Epithelial cell of proximal tubule (primary cell): ENCODE measurements around the gene SPPL2B. TPM values are rescaled to one million over a fixed set of nuclear protein-coding genes. Genes with fewer than 3 reads are reported as not detected.

Source experiments
- DNase-seq: peaks from one replicate; pipeline ENCODE4 v3.0.0-alpha.2; 2011; ENCODE audit warnings: low read depth
- H3K4me3 ChIP-seq: 2 replicates; pipeline ENCODE4 v1.5.1; 2011; ENCODE audit warnings: low read depth, mild to moderate bottlenecking, low read length
- total RNA-seq: library from RNA; depleted of rRNA; stranded (reverse); fragments of >200 nt; gene quantifications from 2 replicates; pipeline ENCODE4 v1.2.3, GENCODE V29; 2015
- TF ChIP-seq, protein P1 (sequence below): conservative IDR thresholded peaks from 2 replicates; pipeline ENCODE4 v1.5.1; 2012; ENCODE audit warnings: low read depth, mild to moderate bottlenecking, low read length

SPPL2B gene
- total RNA-seq, 1 donor from 2014 or later, result 30.6 TPM

DNA sequence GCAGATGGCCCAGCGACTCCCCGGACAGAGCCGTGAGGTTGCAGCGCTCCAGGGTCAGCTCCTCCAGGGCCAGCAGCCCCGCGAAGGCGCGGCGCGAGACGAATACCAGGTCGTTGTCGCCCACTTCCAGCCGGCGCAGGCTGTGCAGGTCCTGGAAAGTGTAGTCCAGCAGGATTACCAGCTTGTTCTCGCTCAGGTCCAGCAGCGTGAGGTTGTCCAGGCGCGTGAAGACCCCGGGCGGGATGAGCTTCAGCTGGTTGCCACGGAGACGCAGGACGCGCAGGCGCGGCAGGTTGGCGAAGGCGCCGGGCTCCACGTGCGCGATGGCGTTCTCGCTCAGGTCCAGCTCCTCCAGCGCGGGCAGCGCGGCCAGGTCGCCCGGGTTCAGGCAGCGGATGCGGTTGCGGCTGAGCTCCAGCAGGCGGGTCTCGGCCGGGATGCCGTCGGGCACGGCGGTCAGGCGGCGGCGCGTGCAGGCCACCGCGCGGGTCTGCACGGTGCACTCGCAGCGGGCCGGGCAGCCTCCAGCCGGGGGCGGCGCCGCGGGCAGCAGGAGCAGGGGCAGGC, 37.2 kb upstream of the SPPL2B start:
- DNase-seq, result no peak
- no peak overlapping the region for H3K4me3 ChIP-seq
- TF ChIP-seq, protein P1, sequence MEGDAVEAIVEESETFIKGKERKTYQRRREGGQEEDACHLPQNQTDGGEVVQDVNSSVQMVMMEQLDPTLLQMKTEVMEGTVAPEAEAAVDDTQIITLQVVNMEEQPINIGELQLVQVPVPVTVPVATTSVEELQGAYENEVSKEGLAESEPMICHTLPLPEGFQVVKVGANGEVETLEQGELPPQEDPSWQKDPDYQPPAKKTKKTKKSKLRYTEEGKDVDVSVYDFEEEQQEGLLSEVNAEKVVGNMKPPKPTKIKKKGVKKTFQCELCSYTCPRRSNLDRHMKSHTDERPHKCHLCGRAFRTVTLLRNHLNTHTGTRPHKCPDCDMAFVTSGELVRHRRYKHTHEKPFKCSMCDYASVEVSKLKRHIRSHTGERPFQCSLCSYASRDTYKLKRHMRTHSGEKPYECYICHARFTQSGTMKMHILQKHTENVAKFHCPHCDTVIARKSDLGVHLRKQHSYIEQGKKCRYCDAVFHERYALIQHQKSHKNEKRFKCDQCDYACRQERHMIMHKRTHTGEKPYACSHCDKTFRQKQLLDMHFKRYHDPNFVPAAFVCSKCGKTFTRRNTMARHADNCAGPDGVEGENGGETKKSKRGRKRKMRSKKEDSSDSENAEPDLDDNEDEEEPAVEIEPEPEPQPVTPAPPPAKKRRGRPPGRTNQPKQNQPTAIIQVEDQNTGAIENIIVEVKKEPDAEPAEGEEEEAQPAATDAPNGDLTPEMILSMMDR, result no peak

DNA sequence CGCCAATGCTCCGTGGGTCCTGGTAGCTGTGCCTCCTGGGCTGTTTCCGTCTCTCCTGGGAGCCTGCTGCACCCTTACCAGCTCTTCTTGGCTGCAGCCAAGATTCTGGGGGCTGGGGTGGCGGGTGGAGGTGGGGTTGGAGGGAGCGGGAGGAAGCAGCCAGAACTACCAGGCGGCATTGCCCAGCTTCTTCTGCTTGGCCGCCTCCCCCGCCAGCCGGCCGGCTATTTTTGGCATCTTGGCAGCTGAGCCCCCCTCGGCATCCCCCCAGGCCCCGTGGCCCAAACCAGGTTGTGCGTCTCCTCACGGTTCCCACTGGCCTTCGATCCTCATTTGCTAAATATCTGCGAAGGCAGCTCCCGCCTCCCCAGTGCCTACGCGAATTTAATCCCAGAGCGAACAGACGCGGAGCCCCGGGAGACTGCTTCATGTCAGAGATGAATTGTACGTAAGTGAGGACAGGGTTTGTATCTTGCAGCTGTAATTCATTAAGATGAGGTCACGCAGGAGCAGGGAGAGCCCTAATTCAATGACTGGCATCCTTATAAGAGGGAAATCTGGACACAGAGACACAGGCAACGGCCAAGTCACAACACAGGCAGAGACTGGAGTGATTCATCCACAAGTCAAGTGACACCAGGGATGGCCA, 33.7 kb upstream of the SPPL2B start:
- DNase-seq, result no peak
- no peak overlapping the region for H3K4me3 ChIP-seq
- TF ChIP-seq, protein P1, result no peak

DNA sequence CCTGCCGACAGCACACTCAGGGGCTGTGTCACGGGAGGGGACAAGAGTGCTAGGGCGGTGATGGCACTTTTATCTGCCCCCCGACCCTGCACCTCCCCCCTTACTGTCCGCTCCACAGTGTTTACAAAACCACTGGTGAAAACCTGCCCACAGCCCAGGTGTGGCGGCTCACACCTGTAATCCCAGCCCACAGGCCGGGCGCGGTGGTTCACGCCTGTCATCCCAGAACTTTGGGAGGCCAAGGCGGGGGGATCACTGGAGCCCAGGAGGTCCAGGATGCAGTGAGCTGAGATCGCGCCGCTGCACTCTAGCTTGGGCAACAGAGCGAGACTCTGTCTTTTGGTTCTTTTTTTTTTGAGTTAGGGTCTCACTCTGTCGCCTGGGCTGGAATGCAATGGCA, 32.3 kb upstream of the SPPL2B start:
- TF ChIP-seq, protein P1, result no peak
- no peak overlapping the region for H3K4me3 ChIP-seq
- no peak for DNase-seq

DNA sequence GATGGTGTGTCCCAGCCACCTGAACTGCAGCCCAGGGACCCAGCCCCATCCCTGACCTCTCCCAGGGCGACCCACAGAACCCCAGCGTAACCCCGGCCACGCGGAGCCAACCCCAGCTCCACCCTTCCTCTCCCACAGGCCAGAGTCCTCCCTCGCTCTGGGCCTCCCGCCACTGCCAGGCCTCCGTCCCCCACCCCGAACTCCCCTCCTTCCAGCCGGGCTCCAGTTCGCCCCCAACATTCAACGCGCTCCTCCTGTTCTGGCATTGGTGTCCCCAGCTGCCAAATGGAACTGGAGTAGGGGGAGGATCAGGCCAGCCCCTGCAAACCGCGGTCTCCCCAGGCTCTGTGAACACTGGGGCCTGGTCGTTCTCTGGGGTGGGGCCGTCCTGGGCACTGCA, 28.0 kb upstream of the SPPL2B start:
- H3K4me3 ChIP-seq, result no peak overlapping the region
- TF ChIP-seq, protein P1, result no peak
- DNase-seq, result no peak

DNA sequence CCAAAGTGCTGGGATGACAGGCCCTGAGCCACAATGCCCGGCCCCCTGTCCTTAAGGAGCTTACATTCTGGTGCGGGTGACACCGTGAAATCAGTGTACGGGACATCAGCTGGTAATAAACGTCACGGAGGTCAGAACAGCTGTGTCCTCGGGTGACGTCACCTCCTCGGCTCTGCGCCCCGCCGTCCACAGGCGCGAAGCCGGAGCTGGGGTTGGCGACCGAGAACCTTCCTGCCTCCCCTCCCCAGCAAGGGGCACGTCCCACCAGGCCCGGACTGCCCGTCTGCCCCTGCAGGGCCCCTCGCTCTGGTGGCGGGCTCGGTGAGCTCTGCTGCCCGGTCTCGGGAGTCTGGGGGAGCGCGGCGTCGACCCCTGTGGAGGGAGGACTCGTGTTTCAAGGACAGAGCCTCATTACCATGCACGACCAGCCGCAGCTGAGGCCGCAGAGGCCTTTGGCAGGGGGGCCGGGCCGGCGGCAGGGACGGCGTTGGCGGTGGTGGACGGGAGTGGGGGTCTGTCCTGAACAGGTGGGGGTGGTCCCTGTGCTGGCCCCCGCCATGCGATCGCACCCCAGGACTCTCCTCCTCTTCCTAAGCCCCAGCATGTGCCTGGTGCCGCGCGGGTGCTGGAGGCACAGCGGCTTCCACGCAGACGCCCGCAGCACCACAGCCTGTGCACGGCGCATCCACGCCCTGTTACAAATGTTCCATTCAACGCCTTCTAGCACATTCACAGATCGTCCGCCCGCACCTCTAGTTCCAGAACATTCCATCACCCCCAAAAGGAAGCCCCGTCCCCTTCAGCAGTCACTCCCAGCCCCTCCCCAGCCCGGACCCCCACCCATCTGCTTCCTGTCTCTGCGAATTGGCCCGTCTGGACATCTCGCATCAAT, 25.9 kb upstream of the SPPL2B start:
- no peak overlapping the region for H3K4me3 ChIP-seq
- TF ChIP-seq, protein P1, result no peak
- DNase-seq, result no peak

DNA sequence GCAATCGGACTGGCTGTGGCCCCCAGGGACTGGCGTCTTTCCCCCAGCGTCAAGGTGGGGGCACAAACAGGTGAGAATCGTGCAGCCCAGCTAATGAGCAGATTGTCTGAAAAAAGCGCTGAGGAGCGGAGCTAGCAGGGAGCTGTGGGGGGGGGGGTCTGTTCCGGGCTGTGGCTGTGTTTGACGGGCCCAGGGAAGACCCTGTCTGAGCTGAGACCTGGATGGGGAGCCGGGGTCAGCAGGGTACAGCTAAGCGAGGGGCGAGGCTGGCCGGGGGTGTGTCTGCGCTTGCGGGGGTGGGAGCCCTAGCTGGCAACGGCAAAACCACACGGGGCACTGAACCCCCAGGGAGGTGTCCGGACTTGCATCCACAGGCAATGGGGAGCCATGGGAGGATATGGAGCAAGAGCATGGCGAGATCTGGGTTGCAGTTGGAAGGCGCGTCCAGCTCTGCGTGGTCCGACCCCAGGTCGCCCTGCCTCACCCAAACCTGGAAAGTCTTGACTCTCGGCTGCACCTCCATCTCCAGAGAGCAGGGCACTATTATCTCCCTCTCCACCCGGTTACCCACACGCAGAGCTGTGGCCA, 25.2 kb upstream of the SPPL2B start:
- no peak overlapping the region for H3K4me3 ChIP-seq
- TF ChIP-seq, protein P1, result no peak
- DNase-seq, result no peak
